IPS DF 6.9 (cell line): ENCODE measurements around the gene PSMC2.
"Not testable (repeated sequence)": the region's sequence is repeated elsewhere in the genome, so short reads cannot be mapped to it uniquely, and the experiment has no call there.

Source experiments
- DNase-seq: peaks from one replicate; pipeline ENCODE4 v3.0.0-alpha.2; 2013; ENCODE audit warnings: low read depth, low spot score
- H3K27ac ChIP-seq: one replicate; pipeline ENCODE4 v1.5.1; 2013; ENCODE audit warnings: low read length, control low read depth
- H3K27me3 ChIP-seq: 2 replicates; pipeline ENCODE4 v1.6.1; 2013; ENCODE audit warnings: mild to moderate bottlenecking, low read length; ENCODE audit not compliant: control insufficient read depth, insufficient read depth
- H3K36me3 ChIP-seq: 2 replicates; pipeline ENCODE4 v1.6.1; 2013; ENCODE audit warnings: low read length; ENCODE audit not compliant: control insufficient read depth, insufficient read depth
- H3K4me1 ChIP-seq: 2 replicates; pipeline ENCODE4 v1.6.1; 2013; ENCODE audit warnings: low read length; ENCODE audit not compliant: control insufficient read depth, insufficient read depth
- H3K4me3 ChIP-seq: 2 replicates; pipeline ENCODE4 v1.5.1; 2013; ENCODE audit warnings: mild to moderate bottlenecking, low read length
- H3K9me3 ChIP-seq: 2 replicates; pipeline ENCODE4 v1.6.1; 2013; ENCODE audit warnings: low read length, inconsistent platforms; ENCODE audit not compliant: control insufficient read depth, insufficient read depth
- WGBS: extraction: QIAGEN DNeasy Blood & Tissue Kit; methylation state at CpG from one replicate; pipeline ENCODE4 v1.1.7; 2013; ENCODE audit warnings: mixed read lengths, missing lambda C conversion rate; ENCODE audit not compliant: insufficient read length, insufficient coverage; 5-methylcytosine and 5-hydroxymethylcytosine counted together

Gene PSMC2

DNA sequence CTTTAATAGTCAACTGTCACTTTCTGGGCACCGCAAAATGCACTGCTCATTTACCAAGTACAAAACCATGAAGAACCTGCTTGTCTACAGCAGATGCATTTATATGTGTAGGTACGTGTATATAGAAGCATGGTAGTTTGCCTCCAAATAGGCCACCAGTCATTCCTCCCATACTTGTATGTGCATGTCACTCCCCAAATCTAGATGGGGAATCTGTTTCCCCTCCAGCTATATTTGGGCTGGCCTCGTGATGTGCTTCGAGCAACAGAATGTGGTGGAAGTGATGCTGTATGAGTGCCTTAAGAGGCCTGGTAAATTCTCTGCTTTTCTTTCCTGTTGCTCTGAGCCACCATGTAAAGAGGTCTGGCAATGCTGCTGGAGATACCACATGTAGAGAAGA, 47.1 kb downstream of the PSMC2 start:
- no peaks in the 10 kb centered on the region for H3K36me3 ChIP-seq
- H3K9me3 ChIP-seq: no peaks in the 10 kb centered on the region
- H3K27me3 ChIP-seq: no peaks in the 10 kb centered on the region
- no CpG with 5 or more reads among the region's 4 CpGs for WGBS
- no peak overlapping the region for H3K4me3 ChIP-seq
- no peak overlapping the region for H3K27ac ChIP-seq
- H3K4me1 ChIP-seq: no peaks in the 10 kb centered on the region
- no peak for DNase-seq

GRCh38 chr7:103395071-103395470, 47.6 kb downstream of the PSMC2 start:
- H3K9me3 ChIP-seq: no peaks in the 10 kb centered on the region
- H3K27me3 ChIP-seq: no peaks in the 10 kb centered on the region
- no peak overlapping the region for H3K27ac ChIP-seq
- H3K4me3 ChIP-seq: no peak overlapping the region
- H3K36me3 ChIP-seq: no peaks in the 10 kb centered on the region
- no peak for DNase-seq
- H3K4me1 ChIP-seq: no peaks in the 10 kb centered on the region
- no CpG with 5 or more reads among the region's 1 CpG for WGBS

GRCh38 chr7:103396471-103396870, 49.0 kb downstream of the PSMC2 start:
- Histone ChIP-seq H3K4me3 (no peak overlapping the region), H3K4me1 (no peaks in the 10 kb centered on the region), H3K9me3 (no peaks in the 10 kb centered on the region), H3K27me3 (no peaks in the 10 kb centered on the region), H3K27ac (no peak overlapping the region), H3K36me3 (no peaks in the 10 kb centered on the region)
- no CpG with 5 or more reads among the region's 8 CpGs for WGBS
- no peak for DNase-seq

DNA sequence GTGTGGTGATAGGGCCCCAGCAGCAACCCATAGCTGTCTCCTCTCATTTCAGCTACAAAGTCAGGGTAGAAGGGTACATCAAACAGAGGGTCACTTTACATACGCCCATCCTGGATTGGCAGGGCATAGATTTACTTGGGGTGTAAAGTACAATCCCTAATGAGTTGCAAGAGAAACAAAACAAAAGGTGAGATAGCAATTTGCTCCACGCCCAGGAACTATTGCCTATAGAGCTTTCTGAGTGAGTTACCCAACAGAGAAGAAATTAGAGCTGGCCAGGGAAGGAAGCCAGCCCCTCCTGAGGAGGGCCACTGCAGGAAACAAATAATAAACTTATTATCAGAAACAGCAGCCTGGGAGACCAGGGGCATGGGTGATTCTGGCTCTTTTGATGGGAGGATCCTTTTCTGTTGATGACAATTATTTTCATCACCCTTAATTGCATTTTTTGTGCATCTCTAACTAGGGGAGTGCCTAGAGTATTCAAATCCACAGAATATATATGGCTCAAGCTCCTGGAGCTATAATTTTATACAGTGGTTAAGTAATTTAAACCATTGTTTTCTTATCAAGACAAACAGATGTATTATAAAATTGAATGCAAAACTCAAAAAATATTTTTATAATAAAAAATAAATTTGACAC, 51.2 kb downstream of the PSMC2 start:
- no CpG with 5 or more reads among the region's 2 CpGs for WGBS
- H3K4me3 ChIP-seq: no peak overlapping the region
- no peak overlapping the region for H3K27ac ChIP-seq
- H3K9me3 ChIP-seq: no peaks in the 10 kb centered on the region
- no peaks in the 10 kb centered on the region for H3K36me3 ChIP-seq
- no peak for DNase-seq
- no peaks in the 10 kb centered on the region for H3K27me3 ChIP-seq
- H3K4me1 ChIP-seq: no peaks in the 10 kb centered on the region

- H3K9me3 ChIP-seq, H3K4me1 ChIP-seq, H3K4me3 ChIP-seq, H3K27me3 ChIP-seq, H3K27ac ChIP-seq, DNase-seq, H3K36me3 ChIP-seq: not testable (repeated sequence)
Observed at GRCh38 chr7:103399687-103400086, 52.2 kb downstream of the PSMC2 start.

GRCh38 chr7:103405789-103406613, 58.6 kb downstream of the PSMC2 start:
- not testable (repeated sequence) for H3K27ac ChIP-seq, H3K27me3 ChIP-seq, H3K4me1 ChIP-seq, H3K4me3 ChIP-seq, DNase-seq, H3K36me3 ChIP-seq, H3K9me3 ChIP-seq
- WGBS: no CpG with 5 or more reads among the region's 7 CpGs

DNA sequence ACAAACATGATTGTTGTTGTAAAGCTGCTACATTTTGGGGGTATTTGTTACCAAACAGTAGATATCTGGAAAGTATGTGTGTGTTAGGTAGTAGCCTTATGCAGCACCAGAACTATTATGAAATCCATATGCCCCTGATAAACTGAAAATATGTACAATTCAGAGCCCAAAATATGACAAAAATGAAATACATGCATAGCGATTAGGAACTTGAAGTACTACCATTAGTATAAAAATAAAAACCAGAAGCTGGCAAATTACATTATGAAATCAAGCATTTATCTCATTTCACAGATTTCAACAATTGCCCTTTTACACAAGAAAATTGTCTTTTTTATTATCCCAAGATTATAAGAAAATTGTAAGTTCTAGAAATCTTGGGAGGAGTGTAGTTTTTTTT, 64.7 kb downstream of the PSMC2 start:
- Histone ChIP-seq H3K27ac (no peak overlapping the region), H3K27me3 (no peaks in the 10 kb centered on the region), H3K4me1 (no peaks in the 10 kb centered on the region), H3K4me3 (no peak overlapping the region), H3K36me3 (no peaks in the 10 kb centered on the region), H3K9me3 (no peaks in the 10 kb centered on the region)
- DNase-seq: no peak
- WGBS: no CpG with 5 or more reads among the region's 1 CpG

DNA sequence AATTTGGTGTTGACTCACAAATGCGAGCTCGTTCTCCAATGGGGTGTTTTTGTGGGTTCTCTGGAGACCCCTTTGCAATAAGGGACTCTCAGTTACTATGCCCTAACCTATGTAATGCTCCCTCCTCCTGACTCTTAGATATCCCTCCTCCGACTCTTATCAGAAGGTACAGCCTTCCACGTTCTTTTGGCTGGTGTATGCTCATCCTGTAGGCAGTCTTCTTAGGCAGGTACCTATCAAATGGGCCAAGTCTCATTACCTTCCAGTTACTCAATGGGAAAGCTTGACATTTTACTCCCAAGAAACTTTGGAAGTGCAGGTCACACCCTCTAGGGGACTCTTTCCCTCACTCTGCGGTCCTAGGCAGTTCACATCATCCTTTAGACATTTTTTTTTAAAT, 66.0 kb downstream of the PSMC2 start:
- Histone ChIP-seq H3K27me3 (no peaks in the 10 kb centered on the region), H3K27ac (no peak overlapping the region), H3K9me3 (no peaks in the 10 kb centered on the region), H3K4me1 (no peaks in the 10 kb centered on the region), H3K36me3 (no peaks in the 10 kb centered on the region), H3K4me3 (no peak overlapping the region)
- WGBS: no CpG with 5 or more reads among the region's 5 CpGs
- DNase-seq: no peak

DNA sequence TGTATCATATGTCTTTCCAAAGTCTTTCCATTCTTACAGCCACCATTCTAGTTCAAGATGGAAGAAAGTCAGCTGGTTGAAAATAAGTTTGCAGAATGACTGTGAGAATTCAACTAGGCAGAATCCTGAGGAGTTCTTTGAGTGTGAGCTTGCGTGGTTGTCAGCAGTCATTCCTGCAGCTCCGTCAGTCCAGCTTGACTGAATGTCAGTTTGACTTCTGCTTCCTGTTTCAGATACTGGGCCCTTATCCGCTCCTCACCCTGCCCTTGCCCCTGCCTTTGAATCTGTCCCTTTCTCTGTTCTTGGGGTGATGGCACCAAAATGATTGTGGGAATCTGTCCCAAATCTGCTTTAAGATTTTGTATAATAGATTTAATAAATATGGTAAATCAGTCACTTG, 70.8 kb downstream of the PSMC2 start:
- no peak overlapping the region for H3K27ac ChIP-seq
- H3K4me1 ChIP-seq: no peaks in the 10 kb centered on the region
- H3K36me3 ChIP-seq: no peaks in the 10 kb centered on the region
- H3K9me3 ChIP-seq: no peaks in the 10 kb centered on the region
- no peak overlapping the region for H3K4me3 ChIP-seq
- no peak for DNase-seq
- no peaks in the 10 kb centered on the region for H3K27me3 ChIP-seq
- WGBS: no CpG with 5 or more reads among the region's 3 CpGs
